Left lung (tissue), 10 donors: Measurements from ENCODE around the gene AFG1L. TPM values are rescaled to one million over a fixed set of nuclear protein-coding genes. Genes with fewer than 3 reads are reported as not detected.
"Not testable (repeated sequence)": the region's sequence is repeated elsewhere in the genome, so short reads cannot be mapped to it uniquely, and the experiment has no call there.

ENCODE experiments used
- ATAC-seq: fragments of 200-7000 bp; cut with Tn5 transposase; one replicate; pipeline ENCODE4 v1.9.1; 2020; ENCODE audit warnings: moderate library complexity
- DNase-seq, 4 donors: peaks; one replicate each; pipeline ENCODE4 v3.0.0-alpha.2; 2013 to 2020
- H3K27ac ChIP-seq, 2 donors: fragments of 200-600 bp; sonication (generic) in 1 of 2; one replicate each; pipeline versions ENCODE4 v1.5.0 to v1.8.0; 2020 to 2021
- H3K27me3 ChIP-seq, 2 donors: fragments of 200-600 bp; sonication (generic) in 1 of 2; one replicate each; pipeline versions ENCODE4 v1.5.0 to v1.8.0; 2020 to 2021
- H3K36me3 ChIP-seq, 2 donors: fragments of 200-600 bp; sonication (generic) in 1 of 2; one replicate each; pipeline versions ENCODE4 v1.5.0 to v1.8.0; 2020 to 2021
- H3K4me1 ChIP-seq, 2 donors: fragments of 200-600 bp; one replicate each; pipeline ENCODE4 v1.8.0; 2021
- H3K4me3 ChIP-seq, 2 donors: fragments of 200-600 bp; sonication (generic) in 1 of 2; one replicate each; pipeline versions ENCODE4 v1.5.0 to v1.8.0; 2020 to 2021; ENCODE audit warnings: mild to moderate bottlenecking in 1 of 2
- H3K9me3 ChIP-seq, 2 donors: fragments of 200-600 bp; sonication (generic) in 1 of 2; one replicate each; pipeline versions ENCODE4 v1.5.0 to v1.8.0; 2020 to 2021
- intact Hi-C, 2 donors: fragments of 100-400 bp; cut with DNase I; formaldehyde crosslinking; loops; one replicate each; pipeline versions ENCODE4 v1.11.2 to v1.14.2; 2022
- polyA plus RNA-seq, 6 donors: library from polyadenylated mRNA; unstranded; fragments of 120-200 nt; gene quantifications; one replicate each; pipeline ENCODE4 v1.2.1, GENCODE V29; 2013; ENCODE audit not compliant: insufficient read length in 6 of 6
- total RNA-seq, 2 donors: library from RNA; stranded (reverse); fragmentation: NEBNext Ultra II Directional; extraction: Animal tissue kit (Norgen Biotek cat#: 25700); gene quantifications; one replicate each; pipeline ENCODE4 v1.2.1, GENCODE V29; 2021
- TF ChIP-seq, protein P1 (sequence below), 2 donors: fragments of 200-600 bp; sonication (generic) in 1 of 2; IDR thresholded peaks; one replicate each; pipeline versions ENCODE4 v1.5.0 to v1.8.0; 2021; ENCODE audit warnings: antibody characterized with exemption in 2 of 2
- donor health status: DM: no; HTN: yes; CAD: no.
- donor health status: DM: no; HTN: no; CAD: no.

Gene AFG1L
- total and polyA plus RNA-seq, 8 donors, result 5.8 to 10.2 (median 7.7) TPM

DNA sequence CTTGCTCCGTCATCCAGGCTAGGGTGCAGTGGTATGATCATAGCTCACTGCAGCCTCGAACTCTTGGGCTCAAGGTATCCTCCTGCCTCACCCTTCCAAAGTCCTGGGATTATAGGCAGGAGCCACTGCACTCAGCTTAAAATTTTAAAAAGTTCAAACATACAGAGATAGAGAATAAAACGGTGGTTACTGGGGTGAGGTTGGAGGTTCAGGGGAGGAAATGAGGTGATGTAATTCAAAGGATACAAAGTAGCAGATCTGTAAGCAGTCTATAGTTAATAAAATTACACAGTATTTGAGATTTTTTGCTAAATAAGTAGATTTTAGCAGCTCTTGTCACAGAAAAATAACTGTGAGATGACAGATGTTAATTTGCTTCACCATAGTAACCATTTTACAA, 7.5 kb upstream of the AFG1L start:
- DNase-seq (no peak), ATAC-seq (no peak)
- Histone ChIP-seq H3K4me1 (no peaks in the 10 kb centered on the region), H3K27me3 (no peaks in the 10 kb centered on the region), H3K27ac (no peak overlapping the region), H3K36me3 (no peaks in the 10 kb centered on the region), H3K9me3 (no peaks in the 10 kb centered on the region), H3K4me3 (no peak overlapping the region)
- TF ChIP-seq, protein P1, sequence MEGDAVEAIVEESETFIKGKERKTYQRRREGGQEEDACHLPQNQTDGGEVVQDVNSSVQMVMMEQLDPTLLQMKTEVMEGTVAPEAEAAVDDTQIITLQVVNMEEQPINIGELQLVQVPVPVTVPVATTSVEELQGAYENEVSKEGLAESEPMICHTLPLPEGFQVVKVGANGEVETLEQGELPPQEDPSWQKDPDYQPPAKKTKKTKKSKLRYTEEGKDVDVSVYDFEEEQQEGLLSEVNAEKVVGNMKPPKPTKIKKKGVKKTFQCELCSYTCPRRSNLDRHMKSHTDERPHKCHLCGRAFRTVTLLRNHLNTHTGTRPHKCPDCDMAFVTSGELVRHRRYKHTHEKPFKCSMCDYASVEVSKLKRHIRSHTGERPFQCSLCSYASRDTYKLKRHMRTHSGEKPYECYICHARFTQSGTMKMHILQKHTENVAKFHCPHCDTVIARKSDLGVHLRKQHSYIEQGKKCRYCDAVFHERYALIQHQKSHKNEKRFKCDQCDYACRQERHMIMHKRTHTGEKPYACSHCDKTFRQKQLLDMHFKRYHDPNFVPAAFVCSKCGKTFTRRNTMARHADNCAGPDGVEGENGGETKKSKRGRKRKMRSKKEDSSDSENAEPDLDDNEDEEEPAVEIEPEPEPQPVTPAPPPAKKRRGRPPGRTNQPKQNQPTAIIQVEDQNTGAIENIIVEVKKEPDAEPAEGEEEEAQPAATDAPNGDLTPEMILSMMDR (IDR thresholded peaks at IDR 0.05), result no peak
- intact Hi-C loops, result no loop called here

DNA sequence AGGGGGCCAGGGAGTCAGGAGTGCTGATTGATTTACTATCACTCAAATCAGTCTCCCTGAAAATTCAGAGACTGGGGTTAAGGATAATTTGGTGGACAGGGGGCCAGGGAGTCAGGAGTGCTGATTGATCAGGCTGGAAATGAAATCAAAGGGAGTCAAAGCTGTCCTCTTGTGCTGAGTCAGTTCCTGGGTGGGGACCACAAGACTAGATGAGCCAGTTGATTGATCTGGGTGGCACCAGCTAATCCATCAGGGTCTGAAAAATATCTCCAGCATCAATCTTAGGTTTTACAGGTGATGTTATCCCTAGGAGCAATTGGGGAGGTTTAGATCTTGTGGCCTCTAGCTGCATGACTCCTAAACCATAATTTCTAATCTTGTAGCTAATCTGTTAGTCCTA, 6.1 kb upstream of the AFG1L start:
- no peak overlapping the region for H3K27ac ChIP-seq
- TF ChIP-seq, protein P1 (IDR thresholded peaks at IDR 0.05), result no peak
- H3K4me1 ChIP-seq, result peaks cover 0 to under 1% of the 10 kb centered on the region in 2 donors
- no peaks in the 10 kb centered on the region for H3K9me3 ChIP-seq
- no peak overlapping the region for H3K4me3 ChIP-seq
- intact Hi-C loops, result no loop called here
- H3K36me3 ChIP-seq, result no peaks in the 10 kb centered on the region
- DNase-seq, result no peak
- ATAC-seq, result no peak
- H3K27me3 ChIP-seq, result no peaks in the 10 kb centered on the region

DNA sequence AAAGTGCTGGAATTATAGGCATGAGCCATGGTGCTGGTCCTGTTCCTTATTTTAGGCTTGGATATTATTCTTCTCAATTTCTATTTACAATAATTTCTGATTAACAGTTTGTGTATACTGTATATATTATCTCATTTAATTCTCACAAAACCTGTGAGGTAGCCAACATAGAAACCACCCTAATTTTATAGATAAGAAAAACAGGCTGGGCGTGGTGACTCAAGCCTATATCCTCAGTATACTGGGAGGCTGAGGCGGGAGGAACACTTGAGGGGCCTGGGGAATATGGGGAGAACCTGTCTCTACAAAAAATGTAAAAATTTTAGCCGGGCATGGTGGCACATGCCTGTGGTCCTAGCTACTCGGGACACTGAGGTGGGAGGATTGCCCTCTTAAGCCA, 3.8 kb upstream of the AFG1L start:
- no peaks in the 10 kb centered on the region for H3K36me3 ChIP-seq
- TF ChIP-seq, protein P1 (IDR thresholded peaks at IDR 0.05), result no peak

DNA sequence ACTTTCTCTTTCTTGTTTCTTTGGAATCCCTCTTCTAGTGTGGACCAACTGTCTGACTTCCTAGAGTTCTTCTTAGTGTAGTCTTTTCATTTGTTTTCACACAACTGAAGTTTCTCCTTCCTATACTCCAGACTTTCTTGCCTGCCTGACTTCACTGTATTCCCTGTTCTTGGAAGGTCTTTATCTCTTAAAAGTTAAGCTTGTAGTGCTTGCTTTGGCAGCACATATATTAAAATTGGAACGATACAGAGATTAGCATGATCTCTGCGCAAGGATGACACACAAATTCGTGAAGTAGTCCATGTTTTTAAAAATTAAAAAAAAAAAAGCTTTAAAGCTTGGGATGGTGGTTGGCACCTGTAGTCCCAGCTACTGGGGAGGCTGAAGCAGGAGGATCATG, 2.3 kb upstream of the AFG1L start:
- ATAC-seq, H3K27ac ChIP-seq, H3K4me3 ChIP-seq, H3K27me3 ChIP-seq, intact Hi-C loops, H3K9me3 ChIP-seq, H3K36me3 ChIP-seq, DNase-seq: not testable (repeated sequence)
- peaks cover 5 to 15% of the 10 kb centered on the region in 2 donors for H3K4me1 ChIP-seq

More for the DNA sequence above, 3.8 kb upstream of the AFG1L start:
- H3K27ac ChIP-seq, result no peak overlapping the region
- ATAC-seq (no peak), DNase-seq (no peak)
- H3K9me3 ChIP-seq, result no peaks in the 10 kb centered on the region
- H3K27me3 ChIP-seq, result no peaks in the 10 kb centered on the region
- H3K4me3 ChIP-seq, result no peak overlapping the region
- intact Hi-C loops, result no loop called here
- H3K4me1 ChIP-seq, result peaks cover 5 to 12% of the 10 kb centered on the region in 2 donors

DNA sequence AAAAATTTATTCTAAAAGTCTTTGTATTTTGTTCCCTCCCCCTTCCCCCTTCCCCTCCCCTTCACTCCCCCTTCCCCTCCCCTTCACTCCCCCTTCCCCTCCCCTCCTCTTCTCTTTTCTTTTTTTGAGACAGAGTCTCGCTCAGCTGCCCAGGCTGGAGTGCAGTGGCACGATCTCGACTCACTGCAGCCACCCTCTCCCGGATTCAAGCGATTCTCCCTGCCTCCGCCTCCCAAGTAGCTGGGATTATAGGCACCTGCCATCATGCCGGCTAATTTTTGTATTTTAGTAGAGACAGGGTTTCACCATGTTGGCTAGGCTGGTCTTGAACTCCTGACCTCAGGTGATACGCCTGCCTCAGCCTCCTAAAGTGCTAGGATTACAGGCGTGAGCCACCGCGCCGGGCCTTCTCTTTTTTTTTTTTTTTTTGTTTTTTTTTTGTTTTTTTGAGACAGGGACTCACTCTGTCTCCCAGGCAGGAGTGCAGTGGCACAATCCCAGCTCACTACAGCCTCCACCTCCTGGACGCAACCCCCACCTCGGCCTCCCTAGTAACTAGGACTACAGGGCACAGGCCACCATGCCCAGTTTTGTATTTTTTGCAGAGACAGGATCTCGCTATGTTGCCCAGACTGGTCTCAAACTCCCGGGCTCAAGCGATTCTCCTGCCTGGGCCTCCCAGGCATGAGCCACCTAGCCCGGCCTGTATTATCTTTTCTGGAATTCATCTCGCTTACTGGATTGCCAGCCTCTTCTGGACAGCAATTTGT, 1.1 kb upstream of the AFG1L start:
- intact Hi-C loops, result no loop called here
- no peaks in the 10 kb centered on the region for H3K27me3 ChIP-seq
- no peaks in the 10 kb centered on the region for H3K9me3 ChIP-seq
- H3K27ac ChIP-seq, result peak overlapping the region; percentile 96 to 99
- peak overlapping the region; percentile 86 to 88 for H3K4me3 ChIP-seq
- H3K4me1 ChIP-seq, result peaks cover 5 to 15% of the 10 kb centered on the region in 2 donors
- TF ChIP-seq, protein P1 (IDR thresholded peaks at IDR 0.05), result no peak
- ATAC-seq (no peak), DNase-seq (no peak)
- H3K36me3 ChIP-seq, result no peaks in the 10 kb centered on the region
